Tibial nerve (tissue), 4 donors: ENCODE data around the gene TWSG1. TPM values are rescaled to one million over a fixed set of nuclear protein-coding genes. Genes with fewer than 3 reads are reported as not detected.

Experiments
- DNase-seq, 2 donors: peaks; one replicate each; pipeline ENCODE4 v3.0.0-alpha.2; 2019; ENCODE audit warnings: low spot score in 2 of 2
- H3K27ac ChIP-seq, 4 donors: fragments of 200-600 bp; sonication (generic) in 3 of 4; one replicate each; pipeline ENCODE4 v1.5.1; 2017 to 2019; ENCODE audit warnings: mild to moderate bottlenecking in 1 of 4
- H3K27me3 ChIP-seq, 2 donors: fragments of 200-600 bp; sonication (generic) in 1 of 2; one replicate each; pipeline versions ENCODE4 v1.5.1 to v1.6.0; 2017 to 2019
- H3K36me3 ChIP-seq, 3 donors: fragments of 200-600 bp; sonication (generic); one replicate each; pipeline ENCODE4 v1.5.1; 2018 to 2019
- H3K4me1 ChIP-seq, 4 donors: fragments of 200-600 bp; sonication (generic) in 3 of 4; one replicate each; pipeline ENCODE4 v1.5.1; 2017 to 2019
- H3K4me3 ChIP-seq, 4 donors: fragments of 200-600 bp; sonication (generic) in 3 of 4; one replicate each; pipeline ENCODE4 v1.5.1; 2017 to 2019; ENCODE audit warnings: mild to moderate bottlenecking in 1 of 4, moderate library complexity in 1 of 4
- H3K9me3 ChIP-seq, 4 donors: fragments of 200-600 bp; sonication (generic) in 3 of 4; one replicate each; pipeline ENCODE4 v1.5.1; 2017 to 2019
- CTCF ChIP-seq, 5 experiments: fragments of 200-600 bp in 3 of 5; fragments of 450-650 bp in 2 of 5; sonication (generic) in 3 of 5; IDR thresholded peaks; one replicate each; pipeline ENCODE4 v1.5.1; 2016 to 2019; ENCODE audit warnings: antibody characterized with exemption in 5 of 5, mild to moderate bottlenecking in 3 of 5, moderate library complexity in 2 of 5
- EP300 ChIP-seq, 2 donors: sonication (generic); formaldehyde crosslinking; IDR thresholded peaks; one replicate each; pipeline ENCODE4 v1.6.1; 2017; ENCODE audit warnings: antibody characterized with exemption in 2 of 2, mild to moderate bottlenecking in 1 of 2
- POLR2A ChIP-seq, 2 donors: fragments of 450-650 bp; IDR thresholded peaks; one replicate each; pipeline ENCODE4 v1.6.1; 2017; ENCODE audit warnings: antibody characterized with exemption in 2 of 2, mild to moderate bottlenecking in 2 of 2, moderate library complexity in 2 of 2
- WGBS, 2 donors: methylation state at CpG; one replicate each; pipeline ENCODE4 v1.1.5; 2018; 5-methylcytosine and 5-hydroxymethylcytosine counted together
- total RNA-seq, 4 donors: library from RNA; depleted of rRNA; stranded (reverse); fragments of >200 nt; gene quantifications; one replicate each; pipeline ENCODE4 v1.1.0, GENCODE V29; 2016

TWSG1 gene
- total RNA-seq, 4 donors from 2014 or later = 33.3 to 64.9 (median 56.9) TPM

GRCh38 chr18:9380621-9381395 lies 46.2 kb downstream of the TWSG1 start:
- Histone ChIP-seq H3K27ac (peak overlapping the region in 2 of 4 donors; percentile 2 to 66), H3K9me3 (peaks cover 0 to 4% (median 0%) of the 10 kb centered on the region in 4 donors), H3K27me3 (no peaks in the 10 kb centered on the region), H3K36me3 (peaks cover 0 to 6% (median 0%) of the 10 kb centered on the region in 3 donors), H3K4me1 (peaks cover 0 to 10% (median 0%) of the 10 kb centered on the region in 4 donors), H3K4me3 (no peak overlapping the region)
- no peak for DNase-seq
- 27 to 31% methylated on average over 4 of the region's 4 CpGs for WGBS, 2 donors
- TF ChIP-seq POLR2A (IDR thresholded peaks at IDR 0.05) (no peak), EP300 (IDR thresholded peaks at IDR 0.05) (no peak), CTCF (IDR thresholded peaks at IDR 0.05) (no peak)

- Histone ChIP-seq H3K36me3 (peaks cover 0 to 31% (median 0%) of the 10 kb centered on the region in 3 donors), H3K27ac (no peak overlapping the region), H3K9me3 (peaks cover 0 to 11% (median 2%) of the 10 kb centered on the region in 4 donors), H3K4me3 (no peak overlapping the region), H3K27me3 (no peaks in the 10 kb centered on the region), H3K4me1 (no peaks in the 10 kb centered on the region)
- no peak for TF ChIP-seq EP300 (IDR thresholded peaks at IDR 0.05)
- TF ChIP-seq CTCF (IDR thresholded peaks at IDR 0.05) = no peak
- no peak for TF ChIP-seq POLR2A (IDR thresholded peaks at IDR 0.05)
- no peak for DNase-seq
- WGBS, 2 donors = 84 to 85% methylated on average over 1 of the region's 1 CpG
Observed at GRCh38 chr18:9386879-9387278, 52.3 kb downstream of the TWSG1 start.

GRCh38 chr18:9387891-9388290 lies 53.3 kb downstream of the TWSG1 start:
- TF ChIP-seq POLR2A (IDR thresholded peaks at IDR 0.05) (no peak), CTCF (IDR thresholded peaks at IDR 0.05) (no peak), EP300 (IDR thresholded peaks at IDR 0.05) (no peak)
- 44 to 48% methylated on average over 1 of the region's 1 CpG for WGBS, 2 donors

GRCh38 chr18:9389706-9390105 lies 55.1 kb downstream of the TWSG1 start:
- 92 to 93% methylated on average over 5 of the region's 5 CpGs for WGBS, 2 donors
- no peaks in the 10 kb centered on the region for H3K4me1 ChIP-seq

More at GRCh38 chr18:9387891-9388290, 53.3 kb downstream of the TWSG1 start:
- Histone ChIP-seq H3K27ac (no peak overlapping the region), H3K27me3 (no peaks in the 10 kb centered on the region), H3K4me3 (no peak overlapping the region), H3K36me3 (peaks cover 0 to 39% (median 0%) of the 10 kb centered on the region in 3 donors), H3K4me1 (no peaks in the 10 kb centered on the region), H3K9me3 (peaks cover 0 to 14% (median 2%) of the 10 kb centered on the region in 4 donors)
- no peak for DNase-seq

More at GRCh38 chr18:9389706-9390105, 55.1 kb downstream of the TWSG1 start:
- Histone ChIP-seq H3K4me3 (no peak overlapping the region), H3K27ac (no peak overlapping the region), H3K27me3 (no peaks in the 10 kb centered on the region), H3K9me3 (peaks cover 0 to 14% (median 2%) of the 10 kb centered on the region in 4 donors), H3K36me3 (peaks cover 0 to 45% (median 0%) of the 10 kb centered on the region in 3 donors)
- TF ChIP-seq CTCF (IDR thresholded peaks at IDR 0.05) = no peak
- no peak for TF ChIP-seq POLR2A (IDR thresholded peaks at IDR 0.05)
- no peak for TF ChIP-seq EP300 (IDR thresholded peaks at IDR 0.05)
- no peak for DNase-seq
